CD4-positive, alpha-beta T cell treated with Interleukin-21 for 1 hour (primary cell): ENCODE results near the gene ADK.
"Not testable (repeated sequence)": the region's sequence is repeated elsewhere in the genome, so short reads cannot be mapped to it uniquely, and the experiment has no call there.

Experiments used
- DNase-seq: peaks from one replicate; pipeline ENCODE4 v3.0.0-alpha.2; 2020

The ADK gene

DNA sequence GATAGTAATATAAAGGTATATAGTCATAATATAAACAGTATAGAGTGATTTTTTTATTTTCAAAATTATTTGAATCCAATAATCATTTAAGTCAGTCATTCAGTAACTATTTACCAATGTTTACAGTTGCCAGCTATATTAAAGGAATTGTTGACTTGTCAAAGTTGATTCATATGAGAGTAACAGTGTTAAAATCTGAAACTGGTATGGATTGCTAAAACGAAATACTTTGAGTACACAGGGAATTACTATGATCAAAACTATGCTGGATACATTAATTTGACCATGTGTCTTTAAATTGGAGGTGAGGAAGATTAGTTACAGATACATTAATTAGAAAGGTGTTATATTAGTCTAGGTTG is 282.6 kb downstream of the ADK start:
- DNase-seq, result no peak

DNA sequence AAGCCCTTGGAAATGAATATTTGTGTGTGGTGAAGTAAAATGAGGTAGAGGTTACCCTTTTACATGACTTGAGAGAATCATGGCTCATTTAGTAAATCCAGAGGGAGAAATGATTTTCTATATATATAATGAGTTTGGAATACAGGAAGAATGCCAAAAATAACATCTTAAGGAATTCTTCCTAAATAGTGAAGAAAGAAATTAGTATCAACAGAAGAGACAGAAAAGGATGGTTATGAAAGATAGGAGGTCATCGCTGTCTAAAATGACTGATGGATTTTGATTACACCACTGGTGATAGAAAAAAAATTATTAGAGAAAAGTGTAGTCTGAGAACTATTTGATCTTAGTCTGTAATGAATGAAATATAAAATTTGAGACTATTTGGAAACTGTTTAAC is 283.0 kb downstream of the ADK start:
- DNase-seq, result no peak

DNA sequence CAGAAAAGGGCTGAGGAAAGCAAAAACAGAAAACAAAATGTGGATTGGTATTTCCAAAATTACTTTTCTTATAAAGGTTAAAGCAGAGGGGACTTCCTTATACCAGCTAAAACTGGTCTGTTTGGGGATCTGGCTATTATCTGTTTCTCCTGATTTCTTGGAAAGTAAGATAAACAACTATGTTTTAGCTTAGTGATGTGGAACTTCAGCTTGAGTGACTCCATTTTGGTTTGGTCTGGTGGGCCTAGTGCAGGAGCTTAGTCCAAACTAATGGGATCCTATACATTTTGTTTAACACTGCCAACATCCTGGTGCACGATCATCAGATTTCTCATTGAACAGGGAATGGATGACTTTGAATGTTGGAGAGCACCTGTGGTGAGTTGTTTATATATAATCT is 283.5 kb downstream of the ADK start:
- no peak for DNase-seq

DNA sequence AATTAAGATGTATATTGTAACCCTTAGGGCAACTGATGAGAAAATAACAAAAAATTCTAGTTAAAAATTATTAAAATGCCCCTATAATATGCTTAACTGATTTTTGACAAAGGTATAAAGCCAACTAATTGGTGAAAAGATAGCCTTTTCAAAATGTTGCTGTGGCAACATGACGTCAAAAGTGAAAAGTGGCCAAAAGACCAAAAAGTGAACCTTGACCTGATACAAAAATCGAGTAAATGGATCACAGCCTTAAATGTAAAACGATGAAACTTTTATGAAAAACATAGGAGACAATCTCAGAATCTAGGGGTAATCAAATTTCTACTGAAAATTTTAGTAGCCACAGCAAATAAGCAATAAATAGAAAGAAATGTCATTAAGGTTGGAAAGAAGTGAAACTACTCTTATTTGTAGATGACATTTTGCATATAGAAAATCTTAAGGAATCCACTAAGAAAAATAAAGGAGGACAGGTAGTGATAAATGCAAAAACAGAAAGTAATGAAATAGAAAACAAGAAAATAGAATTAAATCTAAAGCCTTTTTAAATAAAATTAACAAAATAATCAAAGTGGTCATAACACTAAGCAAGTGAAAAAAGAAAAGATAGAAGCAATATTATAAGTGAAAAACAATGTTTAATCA is 285.6 kb downstream of the ADK start:
- DNase-seq, result no peak

DNA sequence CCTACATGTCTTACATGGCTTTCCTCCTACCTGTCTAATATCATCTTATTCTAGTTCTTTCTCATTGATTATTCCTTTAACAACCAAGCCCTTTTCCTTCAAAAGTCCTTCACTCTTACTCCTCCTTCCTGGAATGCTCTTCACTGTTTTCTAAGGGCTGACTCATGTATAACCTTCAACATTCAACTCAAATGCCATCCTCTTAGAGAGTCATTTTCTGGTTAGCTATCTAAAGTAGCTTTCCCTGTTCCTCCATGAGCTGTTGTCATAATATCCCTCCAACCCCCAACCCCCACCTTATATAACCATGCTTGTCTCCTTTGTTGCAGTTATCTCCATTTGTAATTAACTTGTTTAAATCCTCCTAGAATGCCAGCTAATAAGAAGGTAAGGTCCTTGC is 286.8 kb downstream of the ADK start:
- DNase-seq, result no peak

DNA sequence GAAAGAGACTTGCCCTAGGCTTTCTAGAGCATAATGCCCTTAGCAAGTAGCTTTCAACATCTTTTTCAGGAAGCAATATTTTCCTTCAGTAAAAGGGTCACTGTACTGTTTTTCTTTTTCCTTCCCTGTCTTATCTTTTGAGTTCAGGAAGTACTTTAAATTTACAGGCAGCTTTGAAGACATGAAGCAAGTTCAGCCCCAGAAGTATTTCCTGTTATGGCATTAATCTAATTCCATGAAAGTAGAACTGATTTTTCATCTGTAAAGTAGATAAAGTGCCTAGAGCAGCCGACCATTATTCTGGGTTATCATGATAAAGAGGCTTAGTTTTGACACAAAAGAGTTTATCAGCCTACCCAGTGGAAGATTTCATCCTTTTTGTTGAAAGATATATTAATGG is 288.2 kb downstream of the ADK start:
- DNase-seq, result no peak

DNA sequence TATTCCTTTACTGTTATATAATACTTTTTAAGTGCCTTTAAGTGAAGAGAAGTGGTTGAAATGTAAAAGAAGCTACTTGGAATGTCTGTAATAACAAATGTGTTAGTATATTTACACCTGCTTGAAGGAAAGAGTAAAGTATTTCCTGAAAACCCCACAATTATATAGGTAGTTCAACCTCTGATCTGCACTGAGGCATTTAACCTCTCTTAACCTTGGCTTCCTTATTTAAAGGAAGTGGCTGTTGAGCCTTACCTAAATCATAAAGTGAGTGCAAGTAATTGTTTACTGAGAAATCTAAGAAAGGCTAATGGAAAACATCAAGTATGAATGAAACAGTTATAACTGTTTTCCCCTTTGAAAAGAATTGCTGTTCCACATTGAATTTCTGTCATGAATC is 294.5 kb downstream of the ADK start:
- DNase-seq, result peak; percentile 19

DNA sequence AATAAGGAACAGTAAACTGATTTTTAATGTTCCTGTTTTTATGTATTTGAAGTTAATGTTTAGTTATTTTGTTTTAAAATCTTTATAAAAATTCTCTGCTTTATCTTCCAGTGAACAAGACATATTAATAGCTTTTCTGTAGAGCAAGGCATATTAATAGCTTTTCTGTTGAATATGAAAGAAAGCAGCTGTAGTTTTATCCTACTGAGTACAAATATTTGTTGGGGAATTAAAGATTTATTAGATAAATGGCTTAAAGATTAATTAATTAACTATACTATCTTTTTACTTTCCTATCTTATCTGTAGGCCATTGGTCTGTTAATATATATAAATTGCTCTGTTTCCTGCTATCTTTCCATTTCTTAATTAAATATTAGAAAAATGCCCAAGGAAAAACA is 299.6 kb downstream of the ADK start:
- DNase-seq, result no peak

DNA sequence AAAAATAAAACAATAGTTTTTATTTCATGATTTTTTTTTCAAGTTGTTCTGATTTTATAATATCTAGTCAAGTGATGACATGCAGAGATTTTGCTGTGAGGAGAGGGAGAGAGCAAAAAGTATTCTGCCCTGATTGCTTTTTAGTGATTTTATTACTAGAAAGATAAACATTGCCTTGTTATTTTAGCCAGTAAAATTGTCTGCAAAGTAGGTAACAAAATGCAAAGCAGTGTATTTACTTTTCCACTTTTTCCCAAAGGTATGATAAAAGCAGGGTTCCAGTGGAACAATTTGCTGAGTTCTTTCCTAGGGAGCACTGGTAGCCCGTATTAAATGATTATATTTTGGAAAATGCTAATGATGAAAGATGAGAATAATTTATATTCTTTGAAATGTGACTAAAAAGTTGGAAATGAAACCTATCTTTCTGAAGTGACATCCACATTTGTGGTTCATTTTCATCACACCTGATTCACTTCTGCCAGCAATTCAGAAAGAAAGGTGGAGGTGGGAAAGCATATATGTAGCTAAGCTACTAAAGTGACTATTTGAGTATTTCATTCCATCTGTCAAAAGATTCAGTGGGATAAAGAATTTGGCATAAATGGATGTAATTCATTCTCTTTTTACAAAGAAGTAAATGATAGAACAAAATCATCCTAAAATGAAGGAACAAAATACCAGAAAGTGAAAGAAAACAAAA is 300.3 kb downstream of the ADK start:
- no peak for DNase-seq

DNA sequence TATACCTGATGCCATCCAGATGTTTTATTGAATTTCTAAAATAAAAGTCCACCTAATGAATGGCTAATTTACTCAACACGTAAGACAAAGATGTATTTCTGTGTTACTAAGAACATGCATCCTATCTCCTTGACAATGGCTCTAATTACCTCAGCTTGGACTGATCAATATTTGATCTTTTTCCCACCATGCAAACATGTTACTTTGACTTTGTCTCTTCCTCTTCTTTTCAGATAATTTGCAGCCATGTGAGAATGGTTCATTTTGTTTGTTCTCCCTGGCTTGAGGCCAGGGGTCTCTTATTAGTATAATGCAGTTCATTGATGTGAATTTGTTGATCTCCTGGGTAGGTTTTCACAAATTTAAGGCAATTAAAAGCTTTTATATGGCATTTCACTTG is 302.1 kb downstream of the ADK start:
- DNase-seq, result no peak

DNA sequence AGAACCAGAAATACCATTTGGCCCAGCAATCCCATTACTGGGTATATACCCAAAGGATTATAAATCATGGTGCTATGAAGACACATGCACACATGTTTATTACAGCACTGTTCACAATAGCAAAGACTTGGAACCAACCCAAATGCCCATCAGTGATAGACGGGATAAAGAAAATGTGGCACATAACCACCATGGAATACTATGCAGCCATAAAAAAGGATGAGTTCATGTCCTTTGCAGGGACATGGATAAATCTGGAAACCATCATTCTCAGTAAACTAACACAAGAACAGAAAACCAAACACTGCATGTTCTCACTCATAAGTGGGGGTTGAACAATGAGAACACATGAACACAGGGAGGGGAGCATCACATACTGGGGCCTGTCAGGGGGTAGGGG is 306.5 kb downstream of the ADK start:
- not testable (repeated sequence) for DNase-seq

DNA sequence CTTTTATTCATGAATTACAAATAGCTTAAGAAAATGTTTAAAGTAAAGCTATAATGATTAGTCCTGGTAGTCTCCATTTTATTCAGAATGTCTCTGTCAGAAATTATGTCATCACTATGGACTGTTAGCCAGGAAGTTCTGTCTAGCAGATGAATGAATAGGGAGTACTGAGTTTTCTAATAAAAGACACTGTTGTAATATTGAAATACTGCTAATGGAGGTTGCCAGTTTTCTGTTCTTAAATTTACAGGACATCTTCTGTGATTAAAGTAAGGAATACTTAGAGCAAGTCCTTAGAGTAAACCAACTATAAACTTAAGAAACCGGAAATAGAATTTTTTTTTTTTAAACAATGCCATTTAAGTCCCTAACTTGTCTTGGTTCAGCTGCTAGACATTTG is 309.8 kb downstream of the ADK start:
- DNase-seq, result no peak

DNA sequence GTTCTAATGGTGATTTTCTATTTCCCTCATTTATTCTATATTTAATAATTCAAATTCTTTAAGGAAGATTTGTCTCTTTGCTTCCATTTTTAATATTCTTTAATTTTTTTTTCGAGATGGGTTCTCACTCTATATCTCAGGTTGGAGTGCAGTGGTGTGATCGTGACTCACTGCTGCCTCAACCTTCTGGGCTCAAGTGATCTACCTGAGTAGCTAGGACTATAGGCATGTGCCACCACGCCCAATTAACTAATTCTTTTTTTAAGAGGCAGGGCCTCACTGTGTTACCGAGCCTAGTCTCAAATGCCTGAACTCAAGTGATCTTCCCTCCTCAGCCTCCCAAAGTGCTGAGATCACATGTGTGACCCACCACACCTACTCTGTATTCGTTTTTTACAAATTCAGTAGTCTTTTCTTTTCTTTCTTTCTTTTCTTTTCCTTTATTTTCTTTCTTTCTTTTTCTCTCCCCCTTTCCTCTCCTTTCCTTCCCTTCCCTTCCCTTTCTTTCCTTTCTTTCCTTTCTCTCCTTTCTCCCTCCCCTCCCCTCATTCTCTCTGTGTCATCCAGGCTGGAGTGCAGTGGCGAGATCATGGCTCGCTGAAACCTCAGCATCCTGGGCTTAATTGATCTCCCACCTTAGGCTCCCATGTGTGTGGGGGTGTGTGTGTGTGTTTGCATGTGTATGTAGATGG is 323.1 kb downstream of the ADK start:
- DNase-seq, result no peak

DNA sequence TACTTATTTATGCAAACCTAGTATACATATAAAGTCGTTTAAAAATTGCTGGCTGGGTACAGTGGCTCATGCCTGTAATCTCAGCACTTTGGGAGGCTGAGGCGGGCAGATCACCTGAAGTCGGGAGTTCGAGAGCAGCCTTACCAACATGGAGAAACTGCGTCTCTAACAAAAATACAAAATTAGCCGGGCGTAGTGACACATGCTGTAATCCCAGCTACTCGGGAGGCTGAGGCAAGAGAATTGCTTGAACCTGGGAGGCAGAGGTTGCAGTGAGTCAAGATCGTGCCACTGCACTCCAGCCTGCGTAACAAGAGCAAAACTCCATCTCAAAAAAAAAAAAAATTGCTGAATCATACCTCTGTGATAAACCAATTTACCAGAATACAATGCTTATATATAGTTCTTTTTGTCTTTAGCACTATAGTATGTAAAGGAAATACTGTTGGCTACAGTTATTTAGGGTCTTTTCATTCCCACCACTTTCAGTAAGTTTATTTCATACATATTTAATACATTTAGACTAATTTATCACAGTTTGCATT is 325.2 kb downstream of the ADK start:
- not testable (repeated sequence) for DNase-seq

DNA sequence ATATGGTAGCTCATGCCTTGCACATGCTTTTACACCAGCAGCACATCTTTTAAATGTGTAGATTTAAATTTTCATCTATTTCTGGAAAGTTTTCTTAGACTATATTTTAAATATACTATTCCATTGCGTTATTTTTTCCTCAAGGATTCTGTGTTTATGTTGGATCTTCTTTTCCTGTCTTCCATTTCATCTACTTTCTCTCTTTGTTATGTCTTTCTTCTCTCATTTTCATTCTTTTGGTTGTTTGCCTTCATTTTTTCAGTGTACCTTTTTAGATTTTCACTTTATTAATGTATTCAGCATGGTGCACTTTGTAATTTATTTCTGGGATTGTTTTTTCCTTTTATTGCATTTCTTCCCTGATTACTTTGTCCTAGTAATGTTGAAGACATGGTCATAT is 329.8 kb downstream of the ADK start:
- no peak for DNase-seq

DNA sequence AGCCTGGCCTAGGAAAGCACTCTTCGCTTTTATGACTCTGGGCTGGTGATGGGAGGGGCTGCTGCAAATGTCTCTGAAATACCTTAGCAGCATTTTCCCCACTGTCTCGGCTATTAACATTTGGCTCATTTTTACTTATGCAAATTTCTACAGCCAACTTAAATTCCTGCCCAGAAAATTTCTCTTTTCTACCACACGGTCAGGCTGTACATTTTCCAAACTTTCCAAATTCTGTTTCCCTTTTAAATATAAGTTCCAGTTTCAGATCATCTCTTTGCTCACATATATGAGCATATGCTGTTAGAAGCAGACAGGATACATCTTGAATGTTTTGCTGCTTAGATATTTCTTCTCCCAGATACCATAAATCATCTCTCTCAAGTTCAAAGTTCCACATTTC is 332.3 kb downstream of the ADK start:
- DNase-seq, result no peak

DNA sequence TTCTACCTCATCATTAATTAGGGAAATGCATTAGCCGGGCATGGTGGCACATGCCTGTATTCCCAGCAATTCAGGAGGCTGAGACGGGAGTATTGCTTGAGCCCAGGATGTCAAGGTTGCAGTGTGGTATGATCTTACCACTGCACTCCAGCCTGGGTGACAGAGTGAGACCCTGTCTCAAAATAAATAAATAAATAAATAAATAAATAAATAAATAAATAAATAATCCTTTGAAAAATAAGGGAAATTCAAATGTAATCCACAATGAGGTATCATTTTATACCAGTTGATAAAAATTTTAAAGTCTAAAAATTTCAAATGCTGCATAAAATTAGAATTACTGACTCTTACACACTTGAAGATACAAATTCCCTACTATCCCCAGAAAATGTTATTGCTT is 334.3 kb downstream of the ADK start:
- no peak for DNase-seq

DNA sequence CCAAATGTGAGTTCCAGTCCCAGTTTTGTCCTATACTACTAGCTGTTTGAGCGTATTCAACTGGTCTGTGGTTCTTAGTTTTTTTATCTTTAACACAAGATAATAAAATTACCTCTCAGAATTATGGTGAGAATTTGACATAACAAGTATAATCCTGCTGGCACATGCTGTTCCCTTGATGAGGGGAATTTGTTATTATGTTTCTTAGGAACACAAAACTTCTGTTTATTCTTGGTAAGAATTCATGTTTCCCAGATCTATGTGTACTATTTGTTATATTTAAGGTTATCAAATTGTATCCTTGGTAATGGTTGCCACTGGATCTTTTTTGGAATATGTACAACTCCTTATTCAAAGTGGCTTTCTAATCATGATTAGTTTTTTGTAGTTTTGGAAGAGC is 335.6 kb downstream of the ADK start:
- no peak for DNase-seq

DNA sequence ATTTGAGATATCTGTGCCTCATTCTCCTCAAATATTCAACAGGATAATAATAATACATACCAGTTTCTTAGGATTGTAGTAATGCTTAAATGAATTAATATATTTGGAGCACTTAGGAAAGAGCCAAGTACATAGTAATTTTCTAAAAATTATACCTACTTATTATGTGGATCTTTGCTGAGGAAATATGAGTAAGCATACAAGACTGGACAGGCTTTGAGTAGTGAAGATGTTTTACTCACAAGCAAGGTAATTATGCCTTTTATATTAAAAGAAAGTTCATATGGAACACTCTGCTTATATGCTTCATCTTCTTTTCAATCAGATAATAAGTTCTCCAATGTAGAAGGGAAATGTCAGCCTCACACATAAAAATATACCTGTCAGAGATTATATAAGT is 337.9 kb downstream of the ADK start:
- DNase-seq, result no peak

DNA sequence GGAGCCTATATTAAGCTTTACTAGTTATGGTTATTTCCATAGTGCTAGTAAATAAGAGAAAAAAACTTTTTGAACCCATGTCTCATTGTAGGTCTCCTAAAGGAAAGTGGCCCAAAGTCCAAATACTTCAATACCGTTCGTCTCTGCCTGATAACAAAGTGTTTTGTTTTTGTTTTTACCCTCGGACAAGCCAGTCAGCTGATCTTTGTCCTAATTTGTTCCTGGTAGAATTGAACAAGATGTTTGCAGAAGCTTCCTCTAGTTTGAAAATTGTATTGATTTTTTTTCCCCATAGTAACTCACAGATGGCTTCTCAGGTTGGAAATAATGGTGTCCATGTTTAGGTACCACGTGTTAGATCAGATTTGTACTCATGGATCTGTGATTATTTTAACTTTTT is 339.5 kb downstream of the ADK start:
- DNase-seq, result no peak

DNA sequence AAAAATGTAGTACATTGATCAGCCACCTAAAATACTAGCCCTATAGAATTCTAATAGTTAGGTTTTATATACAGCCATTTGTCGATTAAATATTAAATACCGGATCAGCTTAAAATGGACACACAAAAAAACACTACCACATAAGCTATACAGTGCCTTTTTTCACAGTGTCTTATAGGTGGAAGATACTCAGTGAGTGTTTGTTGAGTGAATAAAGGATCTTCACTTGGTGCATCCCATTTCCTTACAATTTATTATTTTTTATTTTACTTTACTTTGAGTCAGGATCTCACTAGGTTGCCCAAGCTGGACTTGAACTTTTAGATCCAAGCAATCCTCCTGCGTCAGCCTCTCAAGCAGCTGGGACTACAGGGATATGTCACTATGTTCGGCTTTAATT is 340.0 kb downstream of the ADK start:
- no peak for DNase-seq

DNA sequence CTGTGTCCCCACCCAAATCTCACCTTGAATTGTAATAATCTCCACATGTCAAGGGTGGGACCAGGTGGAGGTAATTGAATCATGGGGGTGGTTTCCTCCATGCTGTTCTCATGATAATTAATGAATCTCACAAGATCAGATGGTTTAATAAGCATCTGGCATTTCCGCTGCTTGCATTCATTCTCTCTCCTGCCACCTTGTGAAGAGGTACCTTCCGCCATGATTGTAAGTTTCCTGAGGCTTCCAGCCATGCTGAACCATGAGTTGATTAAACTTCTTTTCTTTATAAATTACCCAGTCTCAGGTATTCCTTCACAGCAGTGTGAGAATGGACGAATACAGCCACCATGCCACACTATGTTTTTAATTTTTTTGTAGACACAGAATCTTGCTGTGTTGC is 345.3 kb downstream of the ADK start:
- DNase-seq, result not testable (repeated sequence)

DNA sequence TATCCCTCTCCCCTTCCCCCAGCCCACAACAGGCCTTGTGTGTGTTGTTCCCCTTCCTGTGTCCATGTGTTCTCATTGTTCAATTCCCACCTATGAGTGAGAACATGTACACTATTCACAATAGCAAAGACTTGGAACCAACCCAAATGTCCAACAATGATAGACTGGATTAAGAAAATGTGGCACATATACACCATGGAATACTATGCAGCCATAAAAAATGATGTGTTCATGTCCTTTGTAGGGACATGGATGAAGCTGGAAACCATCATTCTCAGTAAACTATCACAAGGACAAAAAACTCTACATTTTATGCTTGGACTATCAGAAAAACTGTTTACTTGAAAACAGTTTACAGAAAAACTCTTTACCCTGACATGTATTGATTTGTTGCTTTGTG is 347.6 kb downstream of the ADK start:
- DNase-seq, result not testable (repeated sequence)

DNA sequence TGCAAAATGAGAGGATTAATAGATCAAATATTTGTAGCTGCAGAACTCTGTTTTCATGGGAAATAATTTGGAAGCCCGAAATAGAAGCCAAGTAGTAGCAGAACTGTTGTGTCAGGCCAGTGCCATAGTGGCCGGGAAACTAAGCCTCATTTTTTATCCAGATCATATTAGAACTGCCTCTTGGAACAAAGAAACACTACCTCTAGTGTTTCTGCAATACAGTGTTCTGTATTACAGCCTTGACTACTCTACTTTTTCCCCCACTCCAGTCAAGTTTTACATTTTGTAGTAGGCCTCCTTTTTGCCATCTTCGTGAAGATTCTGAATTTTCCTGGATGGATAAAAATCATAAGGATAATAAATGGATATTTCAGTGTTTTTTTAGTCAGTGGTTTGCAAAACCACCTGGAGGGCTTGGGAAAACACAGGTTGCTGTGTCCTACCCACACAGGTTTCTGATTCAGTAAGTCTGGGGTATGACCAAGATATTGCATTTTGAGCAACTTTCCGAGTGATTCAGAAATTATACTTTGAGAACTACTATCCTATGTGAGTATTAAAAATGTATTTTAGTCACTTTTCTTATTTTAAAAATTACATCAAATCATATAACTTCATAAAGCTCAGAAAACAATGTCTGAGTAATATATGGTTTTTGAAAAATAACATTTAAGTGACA is 349.1 kb downstream of the ADK start:
- DNase-seq, result no peak
